Stimulated activated CD4-positive, alpha-beta T cell treated with anti-CD3 and anti-CD28 coated beads, TNF-alpha, amount 100 ng/mL, for 48 hours (primary cell): Measurements from ENCODE around the gene TNXB.
"Not testable (repeated sequence)": the region's sequence is repeated elsewhere in the genome, so short reads cannot be mapped to it uniquely, and the experiment has no call there.

Source experiments
- DNase-seq, 3 donors: peaks; one replicate each; pipeline ENCODE4 v3.0.0-alpha.2; 2020; ENCODE audit warnings: low read depth in 3 of 3

Gene TNXB

DNA sequence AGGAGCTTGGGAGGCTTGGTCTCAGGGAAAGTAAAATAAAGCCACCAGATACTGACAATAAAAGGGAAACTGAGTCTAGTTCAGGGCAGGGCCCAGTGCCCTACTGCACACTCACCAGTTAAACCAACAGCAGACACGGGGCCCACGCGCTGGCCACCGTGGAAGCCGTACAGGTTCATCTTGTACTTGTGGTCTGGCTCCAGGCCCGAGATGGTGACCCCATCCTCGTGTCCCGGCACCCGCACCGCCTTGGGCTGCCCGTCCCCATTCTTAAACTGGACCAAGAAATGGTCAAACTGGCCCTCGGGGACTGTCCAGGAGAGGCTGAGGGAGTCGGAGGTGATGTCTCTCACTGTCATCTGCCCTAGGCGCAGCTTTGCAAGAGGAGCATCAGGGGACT is 44.4 kb downstream of the TNXB start:
- DNase-seq, result no peak

DNA sequence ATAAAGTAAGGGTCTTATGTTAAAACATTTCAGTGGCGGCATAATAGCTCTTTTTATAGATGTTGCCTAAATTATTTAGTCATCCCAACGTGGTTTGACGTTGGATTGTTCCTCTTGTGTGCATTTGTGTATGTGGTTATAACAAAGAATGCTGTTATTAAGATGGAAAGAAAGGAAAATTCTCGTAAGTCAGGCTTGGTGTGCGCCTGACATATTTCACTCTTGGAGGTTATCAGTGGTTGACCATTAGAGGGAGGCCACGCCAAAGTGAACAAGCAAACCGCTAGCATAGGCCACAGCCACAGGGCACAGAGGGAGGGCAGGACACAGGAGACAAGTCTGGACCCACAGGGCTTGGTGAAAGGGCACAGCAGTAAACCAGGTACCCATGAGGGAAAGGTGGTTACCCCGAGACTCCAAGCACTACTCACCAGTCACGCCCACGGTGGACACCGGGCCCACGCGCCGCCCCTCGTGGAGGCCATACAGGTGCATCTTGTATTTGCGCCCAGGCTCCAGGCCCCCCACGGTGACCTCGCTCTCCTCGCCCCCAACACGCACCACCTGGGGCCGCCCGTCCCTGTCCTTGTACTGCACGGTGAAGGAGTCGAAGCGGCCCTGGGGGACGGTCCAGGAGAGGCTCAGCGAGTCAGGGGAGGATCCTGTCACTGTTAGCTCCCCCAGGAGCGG is 48.0 kb downstream of the TNXB start:
- DNase-seq, result no peak

DNA sequence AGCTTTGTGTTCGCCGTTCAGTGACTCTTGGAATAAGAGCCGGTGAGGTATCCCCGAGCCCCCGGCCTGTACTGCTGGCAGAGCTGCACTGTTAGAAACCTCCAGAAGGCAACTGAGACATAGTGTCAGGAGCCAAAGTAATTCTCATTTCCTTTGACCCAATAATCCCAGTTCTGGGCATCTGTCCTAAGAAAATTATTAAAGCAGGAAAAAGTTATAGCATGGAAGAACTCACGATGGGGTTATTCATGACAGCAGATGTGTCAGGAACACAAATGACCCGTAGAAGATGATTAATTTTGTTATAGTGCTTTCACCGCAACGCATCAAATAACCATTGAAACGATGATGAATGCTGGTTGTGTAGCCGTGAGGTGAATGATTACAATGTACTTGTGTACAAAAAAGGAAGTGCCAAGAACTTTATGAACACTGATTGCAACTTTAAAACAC is 50.6 kb downstream of the TNXB start:
- no peak for DNase-seq

DNA sequence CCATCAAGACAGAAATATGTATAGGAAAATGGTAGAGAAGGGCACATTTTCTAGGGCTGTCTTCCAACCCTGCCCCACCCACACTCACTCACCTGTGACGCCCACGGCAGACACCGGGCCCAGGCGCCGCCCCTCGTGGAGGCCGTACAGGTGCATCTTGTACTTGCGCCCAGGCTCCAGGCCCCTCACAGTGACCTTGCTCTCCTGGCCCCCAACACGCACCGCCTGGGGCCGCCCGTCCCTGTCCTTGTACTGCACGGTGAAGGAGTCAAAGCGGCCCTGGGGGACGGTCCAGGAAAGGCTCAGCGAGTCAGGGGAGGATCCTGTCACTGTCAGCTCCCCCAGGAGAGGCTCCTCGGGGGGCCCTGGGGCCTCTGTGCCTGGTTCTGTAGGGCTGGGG is 51.2 kb downstream of the TNXB start:
- DNase-seq, result no peak

DNA sequence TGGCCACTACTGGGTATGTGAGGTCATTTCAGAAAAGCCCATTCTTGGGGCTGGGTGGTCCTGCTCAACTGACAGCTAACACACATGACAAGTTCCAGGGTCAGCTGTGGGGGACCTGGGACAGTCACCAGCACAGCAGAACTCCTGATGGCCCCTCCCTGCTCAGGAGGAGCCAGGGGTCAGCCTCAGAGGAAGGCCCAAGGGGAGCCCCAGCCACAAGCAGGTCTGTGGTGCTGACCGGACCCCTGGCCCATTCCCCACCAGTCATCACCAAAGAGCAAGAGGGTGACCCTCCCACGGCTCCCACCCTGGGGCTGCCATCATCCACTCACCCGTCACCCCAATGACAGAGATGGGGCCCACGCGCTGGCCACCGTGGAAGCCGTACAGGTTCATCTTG is 52.9 kb downstream of the TNXB start:
- no peak for DNase-seq

DNA sequence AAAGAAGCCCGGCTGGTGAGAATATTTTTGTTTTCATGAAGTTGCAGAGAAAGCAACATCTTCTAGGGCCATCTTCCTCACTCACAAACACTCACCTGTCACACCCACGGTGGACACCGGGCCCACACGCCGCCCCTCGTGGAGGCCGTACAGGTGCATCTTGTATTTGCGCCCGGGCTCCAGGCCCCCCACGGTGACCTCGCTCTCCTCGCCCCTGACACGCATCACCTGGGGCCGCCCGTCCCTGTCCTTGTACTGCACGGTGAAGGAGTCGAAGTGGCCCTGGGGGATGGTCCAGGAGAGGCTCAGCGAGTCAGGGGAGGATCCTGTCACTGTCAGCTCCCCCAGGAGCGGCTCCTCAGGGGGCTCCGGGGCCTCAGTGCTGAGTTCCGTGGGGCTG is 53.4 kb downstream of the TNXB start:
- not testable (repeated sequence) for DNase-seq

DNA sequence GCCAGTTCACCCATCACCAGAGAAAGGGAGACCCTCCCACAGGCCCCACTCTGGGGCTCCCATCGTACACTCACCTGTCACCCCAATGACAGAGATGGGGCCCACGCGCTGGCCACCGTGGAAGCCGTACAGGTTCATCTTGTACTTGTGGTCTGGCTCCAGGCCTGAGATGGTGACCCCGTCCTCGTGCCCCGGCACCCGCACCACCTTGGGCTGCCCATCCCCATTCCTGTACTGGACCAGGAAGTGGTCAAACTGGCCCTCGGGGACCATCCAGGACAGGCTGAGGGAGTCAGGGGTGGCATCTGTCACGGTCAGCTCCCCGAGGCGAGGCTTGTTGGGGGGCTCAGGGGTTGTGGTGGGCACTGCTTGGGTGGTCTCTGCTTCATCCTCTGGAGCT is 55.8 kb downstream of the TNXB start:
- DNase-seq, result not testable (repeated sequence)

DNA sequence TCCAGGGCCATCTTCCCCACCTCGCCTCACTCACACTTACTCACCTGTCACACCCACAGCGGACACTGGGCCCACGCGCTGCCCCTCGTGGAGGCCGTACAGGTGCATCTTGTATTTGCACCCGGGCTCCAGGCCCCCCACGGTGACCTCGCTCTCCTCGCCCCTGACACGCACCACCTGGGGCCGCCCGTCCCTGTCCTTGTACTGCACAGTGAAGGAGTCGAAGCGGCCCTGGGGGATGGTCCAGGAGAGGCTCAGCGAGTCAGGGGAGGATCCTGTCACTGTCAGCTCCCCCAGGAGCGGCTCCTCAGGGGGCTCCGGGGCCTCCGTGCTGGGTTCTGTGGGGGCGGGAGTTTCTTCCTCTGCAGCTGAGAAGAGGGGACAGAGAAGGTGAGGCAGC is 56.5 kb downstream of the TNXB start:
- DNase-seq, result not testable (repeated sequence)

DNA sequence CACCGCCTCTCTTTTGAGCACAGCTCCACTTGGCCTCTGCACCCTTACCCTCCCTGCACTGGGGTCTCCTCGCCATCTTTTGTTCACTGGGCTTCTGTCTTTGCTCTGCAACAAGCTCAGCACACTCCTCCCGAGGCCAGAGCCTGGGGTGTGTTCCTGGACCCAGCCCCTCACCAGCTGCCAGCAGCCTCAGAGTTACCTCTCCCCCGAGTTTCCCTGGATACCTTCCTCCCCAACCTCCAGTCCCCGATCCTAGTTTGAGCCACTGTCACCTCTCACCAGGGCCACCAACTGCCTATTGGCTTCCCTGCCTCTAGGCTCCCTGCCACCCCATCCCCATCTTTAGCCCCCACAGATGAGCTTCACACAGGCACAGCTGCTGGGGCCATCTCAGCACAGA is 58.6 kb downstream of the TNXB start:
- DNase-seq, result no peak

DNA sequence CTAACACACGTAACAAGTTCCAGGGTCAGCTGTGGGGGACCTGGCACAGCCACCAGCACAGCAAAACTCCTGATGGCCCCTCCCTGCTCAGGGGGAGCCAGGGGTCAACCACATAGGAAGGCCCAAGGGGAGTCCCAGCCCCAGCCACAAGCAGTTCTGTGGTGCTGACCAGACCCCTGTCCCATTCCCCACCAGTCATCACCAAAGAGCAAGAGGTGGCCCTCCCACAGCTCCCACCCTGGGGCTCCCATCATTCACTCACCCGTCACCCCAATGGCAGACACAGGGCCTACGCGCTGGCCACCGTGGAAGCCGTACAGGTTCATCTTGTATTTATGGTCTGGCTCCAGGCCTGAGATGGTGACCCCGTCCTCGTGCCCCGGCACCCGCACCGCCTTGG is 59.4 kb downstream of the TNXB start:
- not testable (repeated sequence) for DNase-seq

DNA sequence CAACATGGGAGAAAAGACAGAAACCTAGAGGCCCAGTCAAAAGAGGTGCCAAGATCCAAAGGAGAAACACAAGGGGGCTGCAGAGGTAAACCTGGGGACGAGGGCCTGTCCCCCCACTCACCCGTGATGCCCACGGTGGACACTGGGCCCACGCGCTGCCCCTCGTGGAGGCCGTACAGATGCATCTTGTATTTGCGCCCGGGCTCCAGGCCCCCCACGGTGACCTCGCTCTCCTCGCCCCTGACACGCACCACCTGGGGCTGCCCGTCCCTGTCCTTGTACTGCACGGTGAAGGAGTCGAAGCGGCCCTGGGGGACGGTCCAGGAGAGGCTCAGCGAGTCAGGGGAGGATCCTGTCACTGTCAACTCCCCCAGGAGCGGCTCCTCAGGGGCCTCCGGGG is 60.0 kb downstream of the TNXB start:
- not testable (repeated sequence) for DNase-seq

DNA sequence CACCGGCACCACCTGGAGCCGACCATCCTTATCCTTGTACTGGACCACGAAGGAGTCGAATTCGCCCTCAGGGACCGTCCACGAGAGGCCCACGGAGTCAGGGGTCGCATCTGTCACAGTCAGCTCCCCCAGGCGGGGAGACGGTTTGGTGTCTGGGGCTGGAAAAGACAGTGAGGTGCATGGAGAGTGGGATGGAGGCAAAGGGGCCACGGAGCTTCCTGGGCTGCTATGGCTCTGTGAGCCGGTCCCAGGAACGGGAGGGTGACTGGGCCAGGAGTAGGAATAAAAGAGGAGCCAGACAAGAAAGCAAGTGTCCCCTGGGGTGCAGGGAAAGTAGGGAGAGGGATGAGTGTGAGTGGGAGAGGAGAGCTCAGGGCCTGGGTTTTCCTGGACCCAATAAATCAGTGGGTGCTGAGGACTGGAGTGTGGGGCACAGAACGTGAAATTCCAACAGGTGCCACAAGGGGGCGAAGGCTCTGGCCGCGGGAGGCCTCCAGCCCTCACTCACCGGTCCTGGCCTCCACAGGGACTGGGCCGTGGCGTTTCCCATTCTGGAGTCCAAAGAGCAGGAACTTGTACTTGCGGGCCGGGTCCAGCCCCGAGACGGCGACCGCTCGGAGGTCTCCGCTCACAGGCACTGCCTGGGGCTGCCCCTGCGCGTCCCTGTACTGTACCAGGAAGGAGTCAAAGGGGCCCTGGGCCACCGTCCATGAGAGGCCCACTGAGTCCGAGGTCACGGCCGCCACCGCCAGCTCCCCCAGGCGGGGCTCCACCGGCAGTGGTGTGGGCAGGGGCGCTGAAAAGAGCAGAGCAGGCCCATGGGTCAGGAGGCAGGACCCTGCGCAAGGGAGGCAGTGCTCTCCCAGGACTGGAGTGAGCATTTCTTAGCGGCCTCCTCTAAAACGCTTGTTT is 61.0 kb downstream of the TNXB start:
- DNase-seq, result peak; percentile 29 to 65 (median 46)

DNA sequence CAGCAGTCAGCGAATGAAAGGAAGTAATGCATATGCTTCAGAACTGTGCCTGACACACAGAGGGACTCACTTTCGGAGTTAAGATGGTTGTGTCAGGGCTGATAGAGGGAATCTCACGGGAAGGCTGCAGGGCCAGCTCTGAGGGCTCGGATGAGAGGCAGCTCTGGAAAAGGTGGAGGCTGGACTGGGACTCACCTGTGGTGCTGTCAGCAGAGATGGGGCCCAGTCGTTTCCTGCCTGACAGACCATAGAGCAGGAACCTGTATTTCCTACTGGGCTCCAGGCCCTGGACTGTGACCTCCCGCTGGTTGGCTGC is 61.6 kb downstream of the TNXB start:
- no peak for DNase-seq

DNA sequence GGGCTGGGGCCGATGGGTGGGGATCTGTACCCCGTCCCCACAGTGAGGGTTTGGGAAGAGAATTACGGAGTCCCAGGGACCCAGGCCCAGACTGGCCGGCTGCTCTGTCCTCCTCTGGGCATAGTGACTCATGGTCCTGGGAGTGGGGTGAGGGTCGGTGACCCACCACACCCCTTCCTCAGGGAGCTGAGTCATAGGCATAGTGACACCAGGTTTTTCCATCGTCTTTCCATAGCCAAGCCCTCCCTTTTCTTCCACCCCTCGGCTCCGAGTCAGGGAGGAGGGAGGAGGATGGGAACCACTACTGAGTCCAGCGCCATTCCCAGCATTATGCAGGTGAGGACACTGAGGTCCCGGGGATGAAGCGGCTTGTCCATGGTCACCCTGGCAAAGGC is 62.1 kb downstream of the TNXB start:
- no peak for DNase-seq

DNA sequence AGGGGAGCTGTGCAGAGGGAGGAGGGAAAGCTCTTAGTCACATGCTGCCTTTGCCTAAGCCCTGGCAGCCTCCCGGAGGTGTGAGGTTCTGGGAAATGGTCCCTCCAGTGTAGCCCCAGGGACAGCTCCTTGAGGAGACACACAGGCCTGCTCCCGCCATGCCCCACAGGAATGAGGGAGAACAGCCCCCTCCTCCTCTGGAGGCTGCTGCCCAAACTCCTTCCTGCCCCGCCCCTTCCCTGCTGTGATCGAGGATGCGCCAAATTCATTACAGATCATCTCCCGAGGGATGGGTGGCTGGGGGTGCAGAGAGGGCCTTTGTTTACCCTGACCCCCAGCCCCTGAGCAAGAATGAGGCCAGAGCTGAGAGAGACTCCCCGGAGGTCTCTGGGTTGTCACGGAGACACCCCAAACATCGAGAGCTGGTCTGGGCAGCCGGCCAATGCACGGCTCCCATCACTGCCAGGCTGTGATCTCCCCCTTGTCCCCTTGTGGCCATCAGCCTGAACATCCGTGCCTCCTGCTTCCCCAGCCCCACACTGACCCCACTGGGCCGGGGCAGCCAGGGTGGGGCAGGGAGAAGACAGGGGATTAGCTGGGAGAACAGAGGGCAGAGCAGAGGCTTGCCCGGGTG is 62.6 kb downstream of the TNXB start:
- no peak for DNase-seq

DNA sequence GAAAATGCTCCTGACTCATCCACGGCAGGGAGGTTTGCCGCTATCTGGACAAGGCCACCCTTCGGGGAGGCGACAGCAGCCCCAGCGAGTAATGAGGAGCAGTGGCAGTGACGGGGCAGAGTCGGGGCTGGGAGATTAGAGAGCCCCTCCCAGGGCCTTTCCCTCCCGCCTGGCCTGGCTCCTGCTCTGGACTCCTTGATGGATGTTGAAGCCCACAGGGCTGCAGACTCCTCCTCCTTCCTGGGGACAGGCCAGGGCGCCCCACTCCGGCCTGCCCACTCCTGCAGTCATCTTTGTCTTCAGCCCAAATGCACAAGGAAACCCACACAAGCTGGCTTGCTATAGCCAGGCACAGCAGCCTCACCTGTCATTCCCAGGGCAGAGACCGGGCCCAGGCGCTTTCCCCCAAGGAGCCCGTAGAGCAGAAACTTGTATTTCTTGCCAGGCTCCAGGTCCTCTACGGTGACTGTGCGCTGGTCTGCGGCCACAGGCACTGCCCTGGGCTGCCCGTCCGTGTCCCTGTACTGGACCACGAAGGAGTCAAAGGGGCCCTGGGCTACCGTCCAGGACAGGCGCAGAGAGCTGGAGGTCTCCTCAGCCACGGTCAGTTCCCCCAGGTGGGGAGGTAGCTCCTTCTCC is 63.2 kb downstream of the TNXB start:
- no peak for DNase-seq

DNA sequence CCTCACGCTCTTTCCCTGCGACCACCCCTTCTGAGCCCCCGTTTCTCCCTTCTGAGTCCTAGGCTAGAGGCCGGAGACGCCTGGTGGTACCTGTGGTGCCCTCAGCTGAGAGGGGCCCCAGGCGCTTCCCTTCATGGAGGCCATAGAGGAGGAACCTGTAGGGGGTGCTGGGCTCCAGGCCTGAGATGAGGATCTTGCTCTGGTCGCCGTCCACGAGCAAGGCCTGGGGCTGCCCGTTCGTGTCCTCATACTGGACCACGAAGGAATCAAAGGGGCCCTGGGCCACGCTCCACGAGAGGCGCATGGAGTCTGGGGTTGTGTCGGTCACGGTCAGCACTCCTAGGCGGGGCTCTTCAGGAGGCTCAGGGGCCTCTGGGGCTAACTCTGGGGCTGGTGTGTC is 64.2 kb downstream of the TNXB start:
- not testable (repeated sequence) for DNase-seq

DNA sequence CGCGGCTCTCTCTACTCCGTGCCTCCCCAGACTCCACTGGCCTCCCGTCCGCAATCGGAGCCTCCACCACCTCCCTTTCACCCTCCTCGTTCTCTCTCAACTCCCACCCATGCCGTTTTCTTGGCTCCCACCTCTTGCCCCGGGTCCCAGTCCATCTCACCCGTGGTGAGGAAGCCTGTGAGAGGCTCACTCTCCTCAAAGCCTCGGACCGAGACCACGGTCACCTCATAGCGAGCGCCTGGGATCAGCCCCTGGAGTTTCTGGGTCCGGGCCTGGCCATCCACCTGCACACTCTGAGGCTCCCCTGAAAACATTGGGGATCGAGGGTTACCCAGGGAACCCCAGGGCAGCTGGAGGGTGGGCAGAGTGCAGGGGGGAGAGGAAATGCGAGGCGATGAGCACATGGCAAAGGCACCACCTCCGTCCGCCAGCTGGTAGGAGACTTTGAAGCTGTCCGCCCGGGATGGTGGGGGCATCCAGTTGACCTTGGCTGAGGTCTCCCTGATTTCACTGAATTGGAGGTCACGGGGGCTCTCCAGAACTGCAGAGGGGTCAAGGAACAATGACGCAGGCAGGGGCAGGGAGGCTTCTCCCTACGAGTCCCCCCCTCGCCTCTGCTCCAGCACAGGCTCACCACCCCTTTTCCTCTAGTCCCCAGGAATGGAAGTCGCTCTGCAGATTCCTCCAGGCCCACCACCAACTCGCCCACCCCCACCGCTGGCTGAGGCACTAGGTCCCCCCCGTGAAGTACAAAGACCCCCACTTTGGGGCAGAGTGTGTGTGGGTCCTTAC is 65.4 kb downstream of the TNXB start:
- not testable (repeated sequence) for DNase-seq

DNA sequence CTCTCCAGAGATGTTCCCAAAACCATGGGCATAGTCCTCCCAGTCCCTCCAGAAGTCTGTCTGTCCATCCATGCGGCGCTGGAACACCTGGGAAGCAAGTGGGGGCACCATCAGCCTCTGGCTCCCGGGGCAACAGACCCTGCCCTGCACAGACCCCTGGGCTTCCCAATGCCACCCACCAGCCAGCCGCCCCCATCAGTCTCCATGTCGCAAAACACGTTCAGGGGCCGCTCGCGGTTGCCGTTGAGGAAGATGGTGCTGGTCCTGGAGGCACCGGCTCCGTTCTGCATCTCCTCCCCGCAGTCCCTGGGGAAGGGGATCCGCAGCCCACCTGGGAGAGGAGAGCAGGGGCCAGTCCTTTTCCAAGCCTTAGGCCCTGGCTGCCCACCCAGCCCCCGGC is 66.9 kb downstream of the TNXB start:
- DNase-seq, result not testable (repeated sequence)

DNA sequence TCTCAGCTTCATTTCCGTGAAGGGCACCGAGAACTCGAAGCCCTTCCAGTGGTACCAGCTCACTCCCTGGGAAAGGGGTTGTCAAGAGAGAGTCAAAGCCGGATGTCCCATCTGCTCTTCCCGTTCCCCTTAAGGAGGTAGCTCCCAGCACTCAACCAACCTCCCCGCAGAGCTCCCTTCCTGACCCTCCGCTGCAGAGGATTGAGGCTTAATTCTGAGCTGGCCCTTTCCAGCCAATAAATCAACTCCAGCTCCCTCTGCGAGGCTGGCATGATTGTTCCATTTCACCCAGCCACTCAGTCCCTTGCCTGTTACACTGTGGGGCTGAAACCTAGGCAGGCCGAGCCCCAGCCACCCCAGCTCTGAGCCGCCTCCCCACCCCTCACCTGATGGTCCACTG is 67.8 kb downstream of the TNXB start:
- not testable (repeated sequence) for DNase-seq

DNA sequence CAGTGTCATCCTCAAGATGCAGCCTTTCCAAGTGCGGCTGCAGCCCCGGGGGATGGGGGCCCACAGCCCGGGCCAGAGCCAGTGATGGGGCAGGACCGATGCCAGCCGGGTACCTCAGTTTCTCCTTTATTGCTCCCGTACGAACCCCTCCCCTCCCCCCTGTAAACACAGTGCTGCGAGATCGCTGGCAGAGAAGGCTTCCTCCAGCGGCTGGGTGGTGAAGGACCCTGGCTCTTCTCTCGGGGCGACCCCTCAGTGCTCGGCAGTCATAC is 68.2 kb downstream of the TNXB start:
- DNase-seq, result not testable (repeated sequence)
